B cell (primary cell): Measurements from ENCODE around the gene VEZT.

ENCODE experiments used
- EZH2 ChIP-seq: IDR thresholded peaks from 2 replicates; pipeline ENCODE4 v1.6.1; 2012; ENCODE audit warnings: borderline replicate concordance, low read depth, mild to moderate bottlenecking, moderate library complexity, low read length; ENCODE audit not compliant: insufficient read depth, poor library complexity, severe bottlenecking
- TF ChIP-seq, protein P1 (sequence below): fragments of 200-600 bp; IDR thresholded peaks from one replicate; pipeline ENCODE4 v1.8.0; 2022; ENCODE audit warnings: antibody characterized with exemption, mild to moderate bottlenecking

DNA sequence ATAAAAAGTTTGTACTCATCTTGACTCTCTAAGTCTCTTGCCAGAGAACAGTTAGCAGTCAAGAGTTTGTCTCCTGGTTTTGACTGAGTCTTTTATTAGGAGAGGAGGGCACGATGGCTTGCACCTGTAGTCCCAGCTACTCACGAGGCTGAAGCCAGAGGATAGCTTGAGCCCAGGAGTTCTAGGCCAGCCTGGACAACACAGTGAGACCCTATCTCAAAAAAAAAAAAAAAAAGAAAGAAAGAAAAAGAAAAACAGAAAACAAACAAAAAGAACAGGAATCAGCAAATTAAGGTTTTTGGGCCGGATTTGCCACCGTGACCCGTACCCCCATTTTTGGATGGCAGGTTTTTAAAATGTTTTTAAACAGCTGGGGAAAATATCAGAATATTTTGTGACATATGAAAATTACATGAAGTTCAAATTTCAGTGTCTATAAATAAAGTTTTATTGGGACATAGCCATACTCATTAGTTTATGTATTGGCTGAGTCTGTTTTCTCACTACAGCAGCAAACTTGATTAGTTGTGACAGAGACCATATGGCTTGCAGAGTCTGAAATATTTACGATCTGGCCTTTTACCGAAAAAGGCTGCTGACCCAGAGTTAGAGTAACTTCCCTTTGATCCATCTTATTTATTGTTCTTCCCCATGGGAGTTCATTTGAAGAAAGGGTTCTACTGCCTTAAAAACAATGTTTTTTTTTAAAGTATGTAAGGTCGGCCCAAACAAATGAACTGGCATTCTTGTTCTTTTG lies 31.2 kb downstream of the VEZT start:
- TF ChIP-seq EZH2: no peak
- TF ChIP-seq, protein P1, sequence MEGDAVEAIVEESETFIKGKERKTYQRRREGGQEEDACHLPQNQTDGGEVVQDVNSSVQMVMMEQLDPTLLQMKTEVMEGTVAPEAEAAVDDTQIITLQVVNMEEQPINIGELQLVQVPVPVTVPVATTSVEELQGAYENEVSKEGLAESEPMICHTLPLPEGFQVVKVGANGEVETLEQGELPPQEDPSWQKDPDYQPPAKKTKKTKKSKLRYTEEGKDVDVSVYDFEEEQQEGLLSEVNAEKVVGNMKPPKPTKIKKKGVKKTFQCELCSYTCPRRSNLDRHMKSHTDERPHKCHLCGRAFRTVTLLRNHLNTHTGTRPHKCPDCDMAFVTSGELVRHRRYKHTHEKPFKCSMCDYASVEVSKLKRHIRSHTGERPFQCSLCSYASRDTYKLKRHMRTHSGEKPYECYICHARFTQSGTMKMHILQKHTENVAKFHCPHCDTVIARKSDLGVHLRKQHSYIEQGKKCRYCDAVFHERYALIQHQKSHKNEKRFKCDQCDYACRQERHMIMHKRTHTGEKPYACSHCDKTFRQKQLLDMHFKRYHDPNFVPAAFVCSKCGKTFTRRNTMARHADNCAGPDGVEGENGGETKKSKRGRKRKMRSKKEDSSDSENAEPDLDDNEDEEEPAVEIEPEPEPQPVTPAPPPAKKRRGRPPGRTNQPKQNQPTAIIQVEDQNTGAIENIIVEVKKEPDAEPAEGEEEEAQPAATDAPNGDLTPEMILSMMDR: no peak
